GM19328 (cell line): ENCODE data around the gene THOC2.
"Not testable (repeated sequence)": the region's sequence is repeated elsewhere in the genome, so short reads cannot be mapped to it uniquely, and the experiment has no call there.

Experiments used
- ATAC-seq: cut with Tn5 transposase; IDR thresholded peaks from one replicate; pipeline ENCODE4 v1.9.1; 2021; ENCODE audit warnings: mild to moderate bottlenecking, moderate library complexity; ENCODE audit not compliant: unreplicated experiment

THOC2 gene

GRCh38 chrX:123590842-123591486 lies 141.9 kb downstream of the THOC2 start:
- no peak for ATAC-seq

- ATAC-seq: no peak
Measured at GRCh38 chrX:123588723-123589122, 144.1 kb downstream of the THOC2 start.

- no peak for ATAC-seq
Measured at GRCh38 chrX:123581586-123581985, 151.3 kb downstream of the THOC2 start.

GRCh38 chrX:123580792-123581191 lies 152.1 kb downstream of the THOC2 start:
- no peak for ATAC-seq

GRCh38 chrX:123574027-123574426 lies 158.8 kb downstream of the THOC2 start:
- not testable (repeated sequence) for ATAC-seq

GRCh38 chrX:123570011-123570590 lies 162.8 kb downstream of the THOC2 start:
- no peak for ATAC-seq

- ATAC-seq: no peak
Measured at GRCh38 chrX:123563167-123563566, 169.7 kb downstream of the THOC2 start.

GRCh38 chrX:123562342-123563146 lies 170.3 kb downstream of the THOC2 start:
- no peak for ATAC-seq

GRCh38 chrX:123561439-123562215 lies 171.2 kb downstream of the THOC2 start:
- no peak for ATAC-seq

- no peak for ATAC-seq
Measured at GRCh38 chrX:123550829-123551228, 182.0 kb downstream of the THOC2 start.
